IMR-90 (cell line): ENCODE results near the gene GABBR1. TPM values are rescaled to one million over a fixed set of nuclear protein-coding genes. Genes with fewer than 3 reads are reported as not detected.

Experiments
- ATAC-seq: fragments of 200-7000 bp; cut with Tn5 transposase; 2 replicates; pipeline ENCODE4 v1.9.1; 2020; ENCODE audit warnings: low read depth, mild to moderate bottlenecking, moderate library complexity
- BruUV-seq: library from RNA; stranded (reverse); fragments of 400-500 nt; replicated peaks from 2 replicates; lab custom pipeline; 2021; lab: Mats Ljungman, UMichigan
- CTCF ChIA-PET: fragments of 300-600 bp; formaldehyde crosslinking; extraction: SDS; loops from one replicate; lab custom pipeline; 2021; ENCODE audit warnings: antibody characterized with exemption; lab: Yijun Ruan, JAX
- POLR2A ChIA-PET: fragments of 300-600 bp; sonication (Branson Sonifier 250); formaldehyde crosslinking; loops from one replicate; lab custom pipeline; 2022; ENCODE audit warnings: antibody characterized with exemption; ENCODE audit not compliant: unreplicated experiment; lab: Charles Lee
- DNase-seq: peaks from one replicate; pipeline ENCODE4 v3.0.0; 2013
- H2AFZ ChIP-seq: replicated peaks from 2 replicates; pipeline ENCODE3; 2013; ENCODE audit warnings: low read length, mild to moderate bottlenecking; ENCODE audit not compliant: poor library complexity
- H2AK5ac ChIP-seq: 2 replicates; pipeline ENCODE4 v1.6.1; 2013; ENCODE audit warnings: low read depth, low read length, inconsistent platforms
- H2AK9ac ChIP-seq: replicated peaks from 2 replicates; pipeline ENCODE3; 2013; ENCODE audit warnings: mild to moderate bottlenecking, low read depth, low read length, moderate library complexity; ENCODE audit not compliant: poor library complexity
- H2BK120ac ChIP-seq: 2 replicates; pipeline ENCODE4 v1.6.1; 2013; ENCODE audit warnings: low read depth, low read length, inconsistent platforms
- H2BK15ac ChIP-seq: 3 replicates; pipeline ENCODE4 v1.6.1; 2013; ENCODE audit warnings: low read depth, low read length, inconsistent platforms
- H2BK20ac ChIP-seq: 2 replicates; pipeline ENCODE4 v1.6.1; 2013; ENCODE audit warnings: low read depth, mild to moderate bottlenecking, inconsistent platforms, low read length, moderate library complexity
- H2BK5ac ChIP-seq: 2 replicates; pipeline ENCODE4 v1.6.1; 2013; ENCODE audit warnings: mild to moderate bottlenecking, low read depth, low read length, inconsistent platforms; ENCODE audit not compliant: poor library complexity, severe bottlenecking
- H3K14ac ChIP-seq: replicated peaks from 2 replicates; pipeline ENCODE4 v1.6.1; 2013; ENCODE audit warnings: low read depth, low read length, inconsistent platforms
- H3K18ac ChIP-seq: 2 replicates; pipeline ENCODE4 v1.6.1; 2013; ENCODE audit warnings: low read depth, low read length, control low read depth
- H3K23ac ChIP-seq: 2 replicates; pipeline ENCODE4 v1.6.1; 2013; ENCODE audit warnings: low read depth, low read length, inconsistent platforms
- H3K27ac ChIP-seq: 2 replicates; pipeline ENCODE4 v1.5.1; 2013; ENCODE audit warnings: mild to moderate bottlenecking, control low read depth, low read length; ENCODE audit not compliant: insufficient read depth
- H3K27me3 ChIP-seq: 2 replicates; pipeline ENCODE4 v1.6.1; 2013; ENCODE audit warnings: low read length; ENCODE audit not compliant: control insufficient read depth, insufficient read depth
- H3K36me3 ChIP-seq: 2 replicates; pipeline ENCODE4 v1.6.1; 2013; ENCODE audit warnings: low read length, mixed read lengths; ENCODE audit not compliant: control insufficient read depth, insufficient read depth
- H3K4ac ChIP-seq: 2 replicates; pipeline ENCODE4 v1.6.1; 2013; ENCODE audit warnings: low read depth, low read length, inconsistent platforms
- H3K4me1 ChIP-seq: 2 replicates; pipeline ENCODE4 v1.6.1; 2013; ENCODE audit warnings: low read length, mixed read lengths; ENCODE audit not compliant: control insufficient read depth, insufficient read depth
- H3K4me2 ChIP-seq: 2 replicates; pipeline ENCODE4 v1.6.1; 2013; ENCODE audit warnings: low read depth, mild to moderate bottlenecking, control low read depth, low read length, moderate library complexity
- H3K4me3 ChIP-seq: 2 replicates; pipeline ENCODE4 v1.5.1; 2013; ENCODE audit warnings: low read depth, mild to moderate bottlenecking, control low read depth, low read length, moderate library complexity; ENCODE audit not compliant: insufficient read depth
- H3K56ac ChIP-seq: 2 replicates; pipeline ENCODE4 v1.6.1; 2013; ENCODE audit warnings: low read length, inconsistent platforms; ENCODE audit not compliant: insufficient read depth; ENCODE audit errors: extremely low read depth
- H3K79me1 ChIP-seq, 2 experiments: 2 replicates each; pipeline ENCODE4 v1.6.1; 2013; ENCODE audit warnings: low read length in 2 of 2, inconsistent platforms in 1 of 2, low read depth in 1 of 2
- H3K9ac ChIP-seq: 2 replicates; pipeline ENCODE4 v1.6.1; 2013; ENCODE audit warnings: low read depth, low read length, control low read depth
- H3K9me1 ChIP-seq: 2 replicates; pipeline ENCODE4 v1.6.1; 2013; ENCODE audit warnings: low read length, inconsistent platforms; ENCODE audit not compliant: insufficient read depth
- H3K9me3 ChIP-seq: 2 replicates; pipeline ENCODE4 v1.6.1; 2013; ENCODE audit warnings: low read length; ENCODE audit not compliant: control insufficient read depth, insufficient read depth
- H4K20me1 ChIP-seq: 2 replicates; pipeline ENCODE4 v1.6.1; 2013; ENCODE audit warnings: low read length, inconsistent platforms; ENCODE audit not compliant: insufficient read depth
- H4K5ac ChIP-seq: 2 replicates; pipeline ENCODE4 v1.6.1; 2013; ENCODE audit warnings: mild to moderate bottlenecking, low read depth, low read length, control low read depth
- H4K8ac ChIP-seq, 2 experiments: 2 replicates each; pipeline ENCODE4 v1.6.1; 2013; ENCODE audit warnings: low read depth in 2 of 2, low read length in 2 of 2, control low read depth in 1 of 2, inconsistent platforms in 1 of 2
- H4K91ac ChIP-seq: 2 replicates; pipeline ENCODE4 v1.6.1; 2013; ENCODE audit warnings: low read depth, low read length, inconsistent platforms; ENCODE audit not compliant: insufficient read depth
- BHLHE40 ChIP-seq: fragments of 150-350 bp; IDR thresholded peaks from 2 replicates; pipeline ENCODE4 v1.6.1; 2016; ENCODE audit warnings: mild to moderate bottlenecking, low read depth, low read length
- FOS ChIP-seq: fragments of 150-350 bp; IDR thresholded peaks from 2 replicates; pipeline ENCODE4 v1.6.1; 2016; ENCODE audit warnings: low read depth, low read length
- MAFK ChIP-seq: IDR thresholded peaks from 2 replicates; pipeline ENCODE4 v1.6.1; 2012; ENCODE audit warnings: low read depth, low read length, improper control_type of control experiment
- MXI1 ChIP-seq: IDR thresholded peaks from 2 replicates; pipeline ENCODE4 v1.6.1; 2012; ENCODE audit warnings: low read depth, mild to moderate bottlenecking, low read length, moderate library complexity, borderline replicate concordance
- NFE2L2 ChIP-seq: fragments of 150-350 bp; IDR thresholded peaks from 2 replicates; pipeline ENCODE4 v1.6.1; 2016; ENCODE audit warnings: low read depth, mild to moderate bottlenecking, low read length
- POLR2A ChIP-seq: IDR thresholded peaks from 2 replicates; pipeline ENCODE4 v1.6.1; 2012; ENCODE audit warnings: mild to moderate bottlenecking, low read depth, low read length
- RAD21 ChIP-seq: IDR thresholded peaks from 2 replicates; pipeline ENCODE4 v1.6.1; 2012; ENCODE audit warnings: low read length, improper control_type of control experiment
- RCOR1 ChIP-seq: IDR thresholded peaks from 2 replicates; pipeline ENCODE4 v1.6.1; 2012; ENCODE audit warnings: mild to moderate bottlenecking, low read length, improper control_type of control experiment; ENCODE audit not compliant: insufficient replicate concordance
- WGBS, 2 experiments: methylation state at CpG; one replicate each; pipeline versions ENCODE4 v1.1.5 to v1.1.7; 2013; ENCODE audit warnings: missing lambda C conversion rate in 2 of 2; ENCODE audit not compliant: insufficient read length in 1 of 2; ENCODE audit errors: extremely low coverage in 2 of 2; 5-methylcytosine and 5-hydroxymethylcytosine counted together
- dilution Hi-C: fragments of 300-500 bp; cut with HindIII; formaldehyde crosslinking; loops from one replicate; pipeline ENCODE4 v1.14.3; 2018; ENCODE audit warnings: low sequenced_read_pairs; ENCODE audit not compliant: unreplicated experiment
- in situ Hi-C: fragments of 300-500 bp; cut with MboI; formaldehyde crosslinking; loops from 3 replicates; pipeline ENCODE4 v1.14.3; 2019; ENCODE audit warnings: low sequenced_read_pairs, inconsistent platforms, mixed read lengths
- intact Hi-C: fragments of 100-400 bp; cut with micrococcal nuclease; formaldehyde crosslinking; loops from 2 replicates; pipeline ENCODE4 v1.10.0; 2022
- polyA plus RNA-seq, 3 experiments: library from polyadenylated mRNA; depleted of rRNA; stranded (reverse); fragments of >200 nt; gene quantifications; 2 replicates each; pipeline ENCODE4 v1.2.3, GENCODE V29; 2012; ENCODE audit warnings: low replicate concordance in 1 of 3
- total RNA-seq: library from RNA; depleted of rRNA; stranded (reverse); fragments of >200 nt; gene quantifications from 2 replicates; pipeline ENCODE4 v1.2.3, GENCODE V29; 2012
- TF ChIP-seq, protein P1 (sequence below): fragments of 150-350 bp; IDR thresholded peaks from 2 replicates; pipeline ENCODE4 v1.6.1; 2016; ENCODE audit warnings: low read depth, mild to moderate bottlenecking, low read length, moderate library complexity, borderline replicate concordance

GABBR1 gene
- total and polyA plus RNA-seq, 2 of the 4 experiments (the other 2 are of a cell fraction) = 5.9 to 31.5 TPM

DNA sequence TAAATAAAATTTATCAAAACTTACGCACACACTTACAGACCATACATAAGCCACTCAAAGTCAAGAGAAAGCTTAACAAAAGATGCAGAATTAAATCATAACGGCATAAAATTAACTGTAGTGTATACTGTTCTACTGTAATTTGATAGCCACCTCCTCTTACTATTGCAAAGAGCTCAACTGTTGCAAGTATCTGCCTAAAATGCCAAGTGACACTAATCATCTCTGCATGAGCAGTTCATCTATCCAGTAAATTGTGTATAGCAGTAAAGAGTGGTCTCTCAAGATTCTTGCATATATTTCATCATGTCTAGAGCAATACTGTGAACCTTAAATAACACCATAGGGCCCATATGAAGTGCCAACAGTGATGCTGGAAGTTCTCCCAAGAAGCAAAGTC, 35.8 kb downstream of the GABBR1 start:
- in situ Hi-C loops (loop anchor here (10.0 kb wide), 1 partner anchor 912 kb away; no protein-coding TSS in a partner anchor), intact Hi-C loops (no loop called here), dilution Hi-C loops (no loop called here)
- Histone ChIP-seq H3K23ac (no peak overlapping the region), H3K27ac (no peak overlapping the region), H4K5ac (no peak overlapping the region), H3K36me3 (peaks cover 8% of the 10 kb centered on the region), H3K4ac (no peak overlapping the region), H3K14ac (no peak overlapping the region), H3K9ac (no peak overlapping the region), H2BK120ac (no peak overlapping the region), H3K18ac (no peak overlapping the region), H3K4me3 (no peak overlapping the region), H3K9me3 (no peaks in the 10 kb centered on the region), H4K91ac (no peak overlapping the region), H2AK9ac (no peak overlapping the region), H3K9me1 (no peaks in the 10 kb centered on the region; the same call in 1 of the 2 replicates), H4K8ac (no peak overlapping the region), H3K4me1 (no peaks in the 10 kb centered on the region), H3K4me2 (no peak overlapping the region), H3K79me1 (no peaks in the 10 kb centered on the region), H4K20me1 (no peaks in the 10 kb centered on the region), H2AK5ac (no peak overlapping the region), H2BK20ac (no peak overlapping the region), H3K56ac (no peak overlapping the region), H2BK15ac (no peak overlapping the region), H3K27me3 (no peaks in the 10 kb centered on the region), H2BK5ac (no peak overlapping the region), H2AFZ (no peak overlapping the region)
- no TSS peak for BruUV-seq
- TF ChIP-seq MAFK (no peak), FOS (no peak), MXI1 (no peak), POLR2A (no peak), BHLHE40 (no peak), RCOR1 (no peak), NFE2L2 (no peak), RAD21 (no peak)
- TF ChIP-seq, protein P1, sequence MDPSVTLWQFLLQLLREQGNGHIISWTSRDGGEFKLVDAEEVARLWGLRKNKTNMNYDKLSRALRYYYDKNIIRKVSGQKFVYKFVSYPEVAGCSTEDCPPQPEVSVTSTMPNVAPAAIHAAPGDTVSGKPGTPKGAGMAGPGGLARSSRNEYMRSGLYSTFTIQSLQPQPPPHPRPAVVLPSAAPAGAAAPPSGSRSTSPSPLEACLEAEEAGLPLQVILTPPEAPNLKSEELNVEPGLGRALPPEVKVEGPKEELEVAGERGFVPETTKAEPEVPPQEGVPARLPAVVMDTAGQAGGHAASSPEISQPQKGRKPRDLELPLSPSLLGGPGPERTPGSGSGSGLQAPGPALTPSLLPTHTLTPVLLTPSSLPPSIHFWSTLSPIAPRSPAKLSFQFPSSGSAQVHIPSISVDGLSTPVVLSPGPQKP = no peak
- POLR2A ChIA-PET = no interaction called here
- ATAC-seq (peak; percentile 28), DNase-seq (peak; percentile 5)
- no CpG with 5 or more reads among the region's 2 CpGs for WGBS, 2 experiments
- CTCF ChIA-PET = interaction anchor here (1.1 kb wide), 1 partner anchor 8 kb away, joined by 5 read pairs; no protein-coding TSS in a partner anchor
